SK-N-SH treated with all-trans-retinoic acid at 6 μM for 48 hours (cell line): ENCODE measurements around the gene ST6GALNAC3.

Experiments used
- ATAC-seq: fragments of 200-7000 bp; cut with Tn5 transposase; 3 replicates; pipeline ENCODE4 v1.9.1; 2020; ENCODE audit warnings: mild to moderate bottlenecking, moderate library complexity
- BACH2 ChIP-seq: fragments of 250-450 bp; sonication (Bioruptor Pico); IDR thresholded peaks from 2 replicates; pipeline ENCODE4 v1.9.0; 2021; ENCODE audit warnings: mild to moderate bottlenecking, borderline replicate concordance
- CREB5 ChIP-seq: fragments of 250-450 bp; sonication (Bioruptor Pico); IDR thresholded peaks from 2 replicates; pipeline ENCODE4 v1.5.1; 2020; ENCODE audit warnings: low read depth, mild to moderate bottlenecking, moderate library complexity
- CSDC2 ChIP-seq: fragments of 250-450 bp; sonication (Bioruptor Pico); IDR thresholded peaks from 2 replicates; pipeline ENCODE4 v1.5.0; 2020; ENCODE audit warnings: mild to moderate bottlenecking, moderate library complexity
- CSRNP3 ChIP-seq: fragments of 250-450 bp; sonication (Bioruptor Pico); IDR thresholded peaks from 2 replicates; pipeline ENCODE4 v1.5.1; 2021; ENCODE audit warnings: mild to moderate bottlenecking, moderate library complexity
- ESRRG ChIP-seq: fragments of 250-450 bp; sonication (Bioruptor Pico); IDR thresholded peaks from 2 replicates; pipeline ENCODE4 v1.6.1; 2021; ENCODE audit warnings: mild to moderate bottlenecking
- GLIS3 ChIP-seq: fragments of 250-450 bp; sonication (Bioruptor Pico); IDR thresholded peaks from 2 replicates; pipeline ENCODE4 v1.5.0; 2020; ENCODE audit warnings: mild to moderate bottlenecking, moderate library complexity
- ISL1 ChIP-seq: fragments of 250-450 bp; sonication (Bioruptor Pico); IDR thresholded peaks from 2 replicates; pipeline ENCODE4 v2.1.2; 2022; ENCODE audit warnings: mild to moderate bottlenecking, moderate library complexity
- OSR1 ChIP-seq: fragments of 250-450 bp; sonication (Bioruptor Pico); IDR thresholded peaks from 2 replicates; pipeline ENCODE4 v1.8.0; 2022; ENCODE audit warnings: moderate library complexity, mild to moderate bottlenecking, inconsistent platforms
- PATZ1 ChIP-seq: fragments of 250-450 bp; sonication (Bioruptor Pico); IDR thresholded peaks from 2 replicates; pipeline ENCODE4 v1.8.0; 2020; ENCODE audit warnings: mild to moderate bottlenecking, moderate library complexity, borderline replicate concordance
- POU6F1 ChIP-seq: fragments of 250-450 bp; sonication (Bioruptor Pico); IDR thresholded peaks from 2 replicates; pipeline ENCODE4 v1.8.0; 2021; ENCODE audit warnings: low read depth, mild to moderate bottlenecking, moderate library complexity, borderline replicate concordance
- TOX ChIP-seq: fragments of 250-450 bp; sonication (Bioruptor Pico); IDR thresholded peaks from 2 replicates; pipeline ENCODE4 v1.8.0; 2021; ENCODE audit warnings: mild to moderate bottlenecking, moderate library complexity, borderline replicate concordance
- TSHZ2 ChIP-seq: fragments of 250-450 bp; sonication (Bioruptor Pico); IDR thresholded peaks from 2 replicates; pipeline ENCODE4 v1.5.0; 2020; ENCODE audit warnings: mild to moderate bottlenecking, moderate library complexity
- ZC3H10 ChIP-seq: fragments of 250-450 bp; sonication (Bioruptor Pico); IDR thresholded peaks from 2 replicates; pipeline ENCODE4 v1.5.1; 2021; ENCODE audit warnings: mild to moderate bottlenecking, moderate library complexity
- ZFP3 ChIP-seq: fragments of 250-450 bp; sonication (Bioruptor Pico); IDR thresholded peaks from 2 replicates; pipeline ENCODE4 v1.5.0; 2020; ENCODE audit warnings: mild to moderate bottlenecking, moderate library complexity
- ZFP30 ChIP-seq: fragments of 450-650 bp; formaldehyde crosslinking; IDR thresholded peaks from 2 replicates; pipeline ENCODE4 v1.5.0; 2022; ENCODE audit warnings: mild to moderate bottlenecking, moderate library complexity
- ZNF565 ChIP-seq: fragments of 450-650 bp; formaldehyde crosslinking; conservative IDR thresholded peaks from 2 replicates; pipeline ENCODE4 v1.5.0; 2020; ENCODE audit warnings: low read depth, mild to moderate bottlenecking, moderate library complexity
- ZNF70 ChIP-seq: fragments of 450-650 bp; formaldehyde crosslinking; IDR thresholded peaks from 2 replicates; pipeline ENCODE4 v1.5.0; 2020; ENCODE audit warnings: mild to moderate bottlenecking, moderate library complexity
- ZNF8 ChIP-seq: fragments of 450-650 bp; formaldehyde crosslinking; IDR thresholded peaks from 2 replicates; pipeline ENCODE4 v1.5.0; 2020; ENCODE audit warnings: mild to moderate bottlenecking, moderate library complexity

ST6GALNAC3 gene

GRCh38 chr1:76418531-76418930 is 344.0 kb downstream of the ST6GALNAC3 start:
- no peak for ATAC-seq

GRCh38 chr1:76419603-76420002 is 345.1 kb downstream of the ST6GALNAC3 start:
- TF ChIP-seq BACH2 (CRISPR knock-in tag), result no peak
- no peak for TF ChIP-seq POU6F1
- TF ChIP-seq TSHZ2 (CRISPR knock-in tag), result no peak
- TF ChIP-seq OSR1 (CRISPR knock-in tag), result no peak
- TF ChIP-seq CSDC2 (CRISPR knock-in tag), result no peak
- TF ChIP-seq PATZ1 (CRISPR knock-in tag), result no peak
- no peak for TF ChIP-seq ZNF565 (CRISPR knock-in tag)
- TF ChIP-seq ZFP30 (CRISPR knock-in tag), result no peak
- TF ChIP-seq ZNF8, result no peak
- no peak for TF ChIP-seq ZFP3 (CRISPR knock-in tag)
- TF ChIP-seq GLIS3 (CRISPR knock-in tag), result no peak
- no peak for TF ChIP-seq TOX (CRISPR knock-in tag)
- TF ChIP-seq, all 23 proteins: peak for 0
- ATAC-seq, result no peak

More at GRCh38 chr1:76418531-76418930, 344.0 kb downstream of the ST6GALNAC3 start:
- TF ChIP-seq ZC3H10 (CRISPR knock-in tag) (no peak), ZNF8 (no peak), ESRRG (CRISPR knock-in tag) (no peak), CSDC2 (CRISPR knock-in tag) (no peak), TOX (CRISPR knock-in tag) (no peak), ZNF70 (CRISPR knock-in tag) (no peak), OSR1 (CRISPR knock-in tag) (no peak), CREB5 (no peak), PATZ1 (CRISPR knock-in tag) (no peak), ZFP3 (CRISPR knock-in tag) (no peak), ZNF565 (CRISPR knock-in tag) (no peak)

- ATAC-seq, result peak; percentile 78
Measured at GRCh38 chr1:76425201-76426145, 350.9 kb downstream of the ST6GALNAC3 start.

More at GRCh38 chr1:76425201-76426145, 350.9 kb downstream of the ST6GALNAC3 start:
- TF ChIP-seq ISL1 (CRISPR knock-in tag), result peak; percentile 16; the same call in 1 of the 2 replicates
- no peak for TF ChIP-seq CSRNP3
